ENCODE measurements around the gene KCNMA1.

The KCNMA1 gene

DNA sequence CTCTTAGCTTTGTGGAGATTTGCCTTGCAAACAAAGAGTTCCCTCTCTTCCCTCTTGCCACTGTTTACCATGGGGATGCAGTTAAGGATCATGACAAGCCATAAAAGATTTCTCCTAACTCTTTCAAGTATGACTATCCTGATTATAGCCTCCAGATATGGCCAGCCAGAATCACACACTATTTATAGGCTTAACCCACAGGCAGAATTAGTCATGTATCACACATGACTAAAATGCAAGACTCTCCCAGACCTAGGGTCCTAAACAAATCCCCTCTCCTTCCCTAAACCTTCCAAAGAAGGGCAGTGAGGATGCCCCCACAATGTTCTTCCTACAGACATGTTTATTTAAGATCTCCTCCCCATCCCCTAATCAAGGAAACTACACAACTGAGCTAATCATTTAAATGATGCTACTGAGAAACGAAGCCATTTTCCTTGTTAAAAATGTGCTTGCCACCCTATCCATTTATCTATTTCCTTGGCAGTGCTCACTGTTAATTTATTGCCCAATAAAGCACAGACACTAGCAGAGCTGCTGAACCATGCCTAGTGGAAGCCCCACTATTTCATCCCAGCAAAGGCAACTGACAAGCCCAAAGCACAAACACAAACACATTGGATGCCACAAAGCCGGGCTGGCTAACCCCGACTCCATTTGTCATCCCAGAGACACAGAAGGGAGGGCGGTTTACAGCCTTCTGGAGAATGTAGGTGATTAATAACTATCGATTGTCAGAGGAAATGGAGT, 363.4 kb downstream of the KCNMA1 start:
- no peak for DNase-seq (ENCODE audit: low read depth in 2 of 2)

DNA sequence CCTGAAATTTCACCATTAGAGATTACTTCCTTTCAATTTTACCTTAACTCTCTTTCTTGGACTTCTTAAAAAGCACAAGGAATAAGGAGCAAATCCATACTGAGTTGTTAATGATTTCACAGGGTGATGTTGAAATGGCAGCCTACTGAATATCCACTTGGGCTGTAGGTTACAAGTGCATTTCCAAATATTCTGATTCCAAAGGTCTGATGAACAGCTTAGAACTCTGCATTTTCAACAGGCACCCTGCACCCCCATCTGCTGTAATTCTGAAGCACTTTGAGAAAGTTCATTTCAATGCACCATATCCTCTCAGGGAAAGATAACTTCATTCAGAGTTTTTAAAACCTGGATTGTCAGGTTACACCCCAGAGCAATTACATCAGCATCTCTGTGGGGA, 368.4 kb downstream of the KCNMA1 start:
- no peak for DNase-seq (ENCODE audit: low read depth in 2 of 2)

DNA sequence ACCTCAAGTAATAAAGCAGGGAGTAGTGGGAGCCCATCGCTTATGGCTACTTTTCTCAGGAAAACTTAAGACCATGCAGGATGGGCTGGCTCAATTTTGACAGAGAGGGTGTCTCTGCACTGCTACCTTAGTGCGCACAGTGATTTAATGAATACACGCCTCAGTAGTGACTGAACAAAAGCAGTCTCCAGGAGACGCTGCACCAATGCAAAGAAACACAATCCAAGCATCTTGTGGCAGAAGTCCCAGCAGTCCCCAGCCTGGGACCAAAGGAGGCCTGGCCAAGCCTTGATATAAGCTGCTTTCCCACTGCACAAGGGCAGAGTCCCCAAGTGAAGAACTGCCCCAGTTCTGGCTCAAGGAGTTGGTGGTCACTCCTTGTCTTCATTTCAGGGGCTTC, 368.9 kb downstream of the KCNMA1 start:
- DNase-seq (ENCODE audit: low read depth in 2 of 2): no peak

DNA sequence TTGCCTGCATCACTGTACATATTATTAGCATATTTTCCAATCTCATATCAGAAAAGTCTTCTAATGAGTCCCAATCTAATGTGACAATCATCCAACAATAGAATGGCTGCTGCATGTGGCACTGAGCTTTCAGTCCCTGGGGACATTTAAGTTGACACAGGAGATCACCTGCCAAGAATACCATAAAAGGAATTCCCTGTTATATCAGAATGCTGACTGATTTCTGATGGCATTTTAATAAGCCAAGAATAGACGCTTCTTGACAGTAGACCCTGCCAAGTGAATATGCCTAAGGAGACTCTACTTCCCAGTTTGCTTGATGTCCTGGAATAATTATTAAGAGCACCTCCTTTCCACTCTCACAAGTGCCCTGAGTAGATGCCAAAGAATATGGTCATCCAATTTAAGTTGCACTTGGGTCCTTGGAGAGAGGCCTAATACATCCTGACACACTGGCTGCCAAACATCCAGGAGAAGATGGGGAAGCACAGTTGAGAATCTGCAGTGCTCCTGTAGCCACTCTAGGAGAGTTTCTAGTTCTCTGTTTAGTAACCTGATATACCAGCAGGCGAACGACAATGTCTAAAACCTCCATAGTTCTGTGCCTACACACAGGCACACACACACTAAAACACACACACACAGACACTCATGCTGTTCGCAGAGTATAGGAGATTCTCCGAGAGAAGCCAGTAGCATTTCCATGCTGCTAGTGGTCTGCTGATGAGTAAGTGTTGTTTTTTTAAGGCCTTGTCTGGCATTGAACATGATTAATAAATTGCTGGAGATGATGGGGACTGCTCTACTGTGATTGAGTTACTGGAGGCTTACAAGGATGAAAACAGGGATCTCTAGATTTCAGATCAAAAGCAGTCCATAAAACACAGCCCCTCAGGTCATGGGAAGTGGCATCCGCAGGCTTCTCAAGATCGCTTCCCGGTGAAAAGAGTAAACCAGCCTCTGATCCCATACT, 369.6 kb downstream of the KCNMA1 start:
- DNase-seq (ENCODE audit: low read depth in 2 of 2): no peak

DNA sequence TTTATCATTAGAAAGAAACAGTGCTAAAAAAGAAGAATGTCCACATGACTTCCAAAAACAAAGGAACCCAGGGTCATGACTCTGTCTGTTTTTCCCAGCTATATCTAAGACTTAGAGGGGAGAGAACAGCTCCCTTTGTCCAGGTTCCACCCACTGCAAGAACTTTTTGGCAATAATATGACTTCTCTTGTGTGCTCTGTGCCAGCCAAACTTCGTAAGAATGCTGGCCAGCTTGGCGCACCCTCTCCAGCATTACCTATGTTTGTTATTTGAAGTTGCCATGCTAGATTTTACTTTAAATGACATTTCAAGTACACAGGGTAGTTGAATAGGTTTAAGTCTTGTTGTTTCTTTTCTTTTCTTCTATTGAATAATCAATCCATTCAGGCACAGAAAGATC, 371.4 kb downstream of the KCNMA1 start:
- no peak for DNase-seq (ENCODE audit: low read depth in 2 of 2)

DNA sequence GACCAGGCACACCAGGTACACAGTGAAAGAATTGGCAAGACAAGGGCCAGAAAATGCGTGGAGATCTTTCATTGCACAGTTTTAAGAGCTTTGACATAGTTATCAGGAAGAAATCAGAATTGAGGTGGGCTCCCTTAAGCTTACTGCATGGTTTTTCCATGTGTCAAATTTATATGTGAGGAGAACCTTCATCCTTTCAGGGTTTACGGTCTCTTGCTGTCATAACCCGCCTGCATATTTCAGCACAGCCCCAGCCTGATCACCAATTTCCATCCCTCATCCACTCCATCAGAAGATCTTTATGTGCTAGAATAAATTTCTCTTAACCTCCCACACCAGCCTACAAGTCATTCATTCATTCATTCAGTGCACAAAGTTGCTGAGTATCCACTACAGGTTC, 373.1 kb downstream of the KCNMA1 start:
- DNase-seq (ENCODE audit: low read depth in 2 of 2): no peak

DNA sequence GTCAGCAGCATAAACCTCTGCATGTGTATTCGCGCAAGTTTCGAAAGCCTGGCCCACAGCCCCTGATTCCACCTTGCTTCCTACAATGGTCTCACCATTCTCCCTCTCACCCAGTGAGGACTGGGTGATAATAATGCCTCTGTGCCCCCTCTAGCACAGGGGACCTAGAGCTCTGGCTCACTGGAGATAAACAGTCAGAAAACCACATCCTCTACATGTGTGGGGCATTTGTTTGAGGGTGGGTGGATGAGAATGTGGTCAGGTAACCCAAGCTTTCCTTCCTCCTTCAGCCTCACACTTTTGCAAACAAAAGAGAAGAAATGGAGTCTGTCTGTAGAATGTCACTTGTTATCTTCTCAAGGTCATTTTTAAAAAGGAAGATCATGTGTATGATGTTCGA, 373.5 kb downstream of the KCNMA1 start:
- no peak for DNase-seq (ENCODE audit: low read depth in 2 of 2)

DNA sequence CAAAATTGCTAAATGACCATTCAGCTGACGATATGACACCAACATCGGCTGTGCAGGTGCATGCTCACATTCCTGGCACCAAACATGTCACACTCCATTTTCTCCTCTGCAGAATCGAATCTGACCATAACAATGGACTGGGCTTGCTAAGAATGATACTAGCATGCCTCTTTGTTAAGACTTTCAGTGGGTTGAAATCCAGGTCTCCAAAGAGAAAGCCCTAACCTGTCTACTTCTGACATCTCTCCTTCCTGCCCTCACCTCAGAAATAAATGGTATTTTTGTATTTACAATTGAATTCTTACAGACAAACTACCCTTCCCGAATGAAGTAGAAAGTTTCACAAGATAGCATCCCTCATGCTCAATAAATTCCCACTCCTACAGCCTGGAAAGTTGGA, 373.9 kb downstream of the KCNMA1 start:
- DNase-seq (ENCODE audit: low read depth in 2 of 2): no peak

DNA sequence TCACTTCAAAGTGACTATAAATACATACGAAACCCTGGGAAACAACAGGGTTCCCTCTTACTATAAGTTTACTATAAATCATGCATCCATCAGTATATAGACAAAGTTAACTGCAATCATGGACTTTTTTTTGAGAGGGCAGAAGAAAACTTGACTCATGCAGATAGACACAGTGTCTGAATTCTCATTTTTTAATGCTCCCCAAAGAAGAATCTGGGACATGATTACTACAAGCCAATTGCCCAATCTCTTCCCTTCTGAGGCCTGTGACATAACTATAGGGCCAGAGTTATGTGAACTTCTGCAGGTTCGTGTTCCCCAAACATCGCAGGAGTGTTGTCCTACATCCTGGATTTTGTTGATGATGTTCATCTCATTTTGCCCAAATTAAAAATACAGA, 376.5 kb downstream of the KCNMA1 start:
- DNase-seq (ENCODE audit: low read depth in 2 of 2): no peak

DNA sequence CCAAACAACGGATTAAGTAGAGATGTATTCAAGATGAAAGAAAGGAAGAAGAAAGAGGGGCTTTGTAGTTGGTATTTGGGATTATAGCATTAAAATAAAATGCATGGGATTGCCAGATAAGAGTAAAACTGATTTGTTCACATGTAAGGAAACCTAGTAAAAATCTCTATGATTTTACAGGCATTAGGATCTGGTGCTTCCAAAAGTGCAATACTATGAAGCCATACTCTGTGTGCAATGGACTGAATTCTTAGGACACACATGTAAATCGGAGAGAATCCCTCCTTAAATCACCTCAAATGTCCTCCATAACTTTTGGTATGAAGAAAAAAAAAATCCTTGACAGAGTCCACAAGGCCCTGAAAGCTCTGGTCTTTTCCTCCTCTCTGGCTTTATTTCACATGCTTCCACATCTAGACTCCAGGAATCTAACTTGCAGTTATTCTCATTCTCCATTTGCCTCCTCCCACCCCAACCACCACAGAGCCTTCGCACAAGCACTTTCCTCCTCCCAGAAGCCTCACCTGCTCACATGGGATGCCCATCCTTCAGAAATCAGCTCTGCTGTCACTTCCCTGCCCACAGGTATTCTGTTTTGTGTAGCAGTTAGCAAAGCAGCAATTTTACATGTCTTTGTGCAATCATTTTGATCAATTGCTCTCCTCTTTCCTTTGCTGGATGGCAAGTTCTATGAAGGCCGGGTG, 378.3 kb downstream of the KCNMA1 start:
- no peak for DNase-seq (ENCODE audit: low read depth in 2 of 2)

DNA sequence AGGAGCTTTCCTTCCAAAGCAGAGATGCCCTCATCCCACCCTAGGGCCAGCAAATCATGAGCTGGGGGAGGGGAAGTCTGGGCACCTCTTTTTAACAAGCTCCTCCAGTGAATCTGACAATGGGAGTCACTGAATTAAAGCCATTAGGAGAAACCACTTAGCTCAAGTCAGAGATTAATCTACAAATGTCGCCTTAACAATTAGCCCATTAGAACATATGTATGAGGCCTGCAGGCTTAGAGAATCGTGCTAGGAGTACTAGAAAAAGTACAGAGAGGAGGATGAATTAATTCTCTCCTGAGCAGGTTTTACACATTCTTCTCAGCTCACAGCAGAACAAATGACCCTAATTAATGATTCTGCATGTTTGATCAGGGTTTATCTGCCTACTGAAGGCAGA, 381.3 kb downstream of the KCNMA1 start:
- no peak for DNase-seq (ENCODE audit: low read depth in 2 of 2)

DNA sequence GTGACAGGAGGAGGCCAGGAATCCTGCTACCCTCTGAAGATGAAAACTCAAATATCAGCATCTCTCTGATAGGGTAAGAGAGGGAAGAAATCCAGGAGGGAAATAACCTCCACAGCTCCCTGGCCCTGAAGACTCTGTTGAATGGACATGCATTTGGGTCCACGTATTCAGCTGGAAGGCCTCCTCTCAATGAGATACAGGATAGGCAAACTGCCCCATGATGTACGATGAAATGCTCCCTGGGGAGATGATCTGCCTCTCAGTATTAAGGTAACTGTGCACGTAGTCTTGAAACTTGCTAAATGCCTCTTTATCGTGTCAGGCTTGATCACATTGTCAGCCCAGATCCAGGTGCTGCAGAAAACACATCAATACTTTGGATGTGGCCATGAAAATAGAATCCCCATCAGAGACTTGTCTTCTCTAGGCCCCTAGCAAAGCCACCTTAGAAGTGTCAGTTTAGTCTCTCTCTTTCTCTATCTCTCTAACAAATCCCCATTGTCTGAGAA, 384.0 kb downstream of the KCNMA1 start:
- DNase-seq (ENCODE audit: low read depth in 2 of 2): no peak

DNA sequence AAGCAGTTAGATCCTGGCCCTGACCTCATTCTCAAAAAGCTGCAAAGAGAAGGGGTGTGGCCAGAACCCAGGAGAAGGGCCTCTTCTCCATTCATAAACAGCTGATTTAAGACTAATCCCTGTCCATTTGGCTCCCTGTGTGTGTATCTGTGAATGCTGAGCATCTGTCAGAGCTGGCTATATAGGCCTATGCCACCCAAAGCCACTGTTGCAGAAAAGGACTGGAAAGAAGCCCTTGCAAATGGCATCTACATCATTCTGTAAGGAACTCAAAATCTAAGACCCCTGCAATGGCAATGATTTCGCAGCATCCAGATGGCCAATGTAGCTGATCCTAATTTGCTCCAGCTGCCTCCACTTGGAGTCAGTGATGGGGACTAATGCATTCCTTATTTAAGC, 384.5 kb downstream of the KCNMA1 start:
- DNase-seq (ENCODE audit: low read depth in 2 of 2): no peak

DNA sequence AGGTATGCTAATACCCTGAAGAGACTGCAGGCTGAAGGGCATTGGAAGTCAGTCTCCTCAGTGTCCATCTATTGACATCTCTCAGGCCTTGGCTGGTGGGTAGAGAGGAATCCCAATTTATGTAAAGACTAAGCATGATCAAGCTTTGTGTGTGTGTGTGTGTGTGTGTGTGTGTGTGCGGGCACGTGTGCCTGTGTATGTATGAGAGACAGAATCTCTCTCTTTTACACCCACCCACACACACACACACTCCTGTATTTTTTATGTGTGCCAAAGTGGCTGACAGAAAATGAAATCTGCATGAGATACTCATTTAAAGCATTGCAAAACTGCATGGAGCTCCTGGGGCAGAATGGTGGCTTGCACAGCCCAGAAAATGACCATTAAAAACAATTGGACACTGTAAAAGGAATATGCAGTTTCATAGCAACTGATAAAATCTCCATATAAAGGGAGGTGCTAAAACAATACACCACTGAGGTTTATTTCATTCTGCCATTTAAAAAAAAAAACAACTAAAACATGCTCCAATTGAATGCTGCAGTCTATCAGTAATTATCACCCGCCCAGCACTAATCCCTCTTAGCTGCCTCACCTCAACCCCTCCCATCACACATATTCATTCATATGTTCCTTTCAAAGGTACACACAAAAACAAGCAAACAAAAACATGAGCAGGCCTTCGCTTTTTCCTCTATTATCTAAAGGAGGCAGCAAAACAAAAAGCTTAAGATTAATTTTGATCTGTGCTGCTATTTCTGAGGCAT, 385.0 kb downstream of the KCNMA1 start:
- DNase-seq (ENCODE audit: low read depth in 2 of 2): no peak

DNA sequence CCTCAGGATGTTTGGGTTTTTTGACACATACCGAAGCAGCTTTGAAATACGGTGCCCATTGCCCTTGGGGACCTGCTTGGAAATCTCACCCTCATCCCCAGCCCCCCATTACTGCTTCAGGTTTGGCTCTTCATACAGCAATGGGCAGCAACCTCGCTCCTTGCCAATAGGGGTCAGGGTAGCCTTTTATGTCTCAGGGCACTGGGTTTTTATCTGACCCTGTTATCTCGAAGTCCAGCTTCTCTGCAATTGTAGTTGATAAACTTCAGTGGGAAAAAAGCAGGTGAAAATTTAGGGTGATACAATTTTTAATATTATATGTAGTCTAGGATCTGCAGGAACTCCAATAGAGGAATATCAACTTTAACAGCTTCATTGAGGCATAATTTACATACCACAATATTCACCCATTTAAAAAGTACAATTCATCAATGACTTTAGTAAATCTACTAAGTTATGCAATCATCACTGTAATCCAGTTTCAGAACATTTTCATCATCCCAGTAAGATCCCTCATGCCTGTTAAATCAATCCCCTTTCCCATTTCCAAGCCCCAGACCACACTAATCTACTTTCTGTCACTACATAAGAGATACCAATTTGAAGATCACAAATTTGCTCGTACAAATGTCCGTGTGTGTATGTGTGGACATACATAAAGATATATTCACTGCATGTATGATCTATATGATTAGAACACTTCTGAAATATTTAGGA, 386.2 kb downstream of the KCNMA1 start:
- no peak for DNase-seq (ENCODE audit: low read depth in 2 of 2)

DNA sequence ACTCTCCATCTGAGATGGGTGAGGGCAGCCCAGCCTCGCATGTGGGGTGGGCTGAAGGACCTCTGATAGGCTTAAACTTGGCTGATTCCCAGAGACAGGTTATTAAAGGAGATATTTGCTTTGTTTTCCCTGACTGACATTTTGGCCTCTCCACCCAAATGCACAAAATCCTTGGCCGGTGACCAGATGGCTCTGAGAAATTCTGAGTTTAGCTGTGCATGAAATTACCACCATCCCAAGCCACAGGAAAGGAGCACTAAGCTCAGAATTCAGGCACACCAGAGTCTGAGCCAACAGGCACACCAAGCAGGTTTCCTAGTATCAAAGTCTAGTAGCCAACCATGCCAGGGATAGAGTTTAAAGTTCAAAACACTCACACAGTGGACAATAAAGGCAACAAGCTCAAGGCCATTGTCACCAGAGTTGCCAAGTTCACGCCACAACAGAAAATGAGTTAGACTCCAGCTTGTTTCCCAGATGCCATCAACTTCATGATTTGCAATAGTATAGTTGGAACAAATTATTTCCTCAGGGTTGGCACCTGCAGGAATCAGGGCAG, 387.6 kb downstream of the KCNMA1 start:
- DNase-seq (ENCODE audit: low read depth in 2 of 2): no peak

DNA sequence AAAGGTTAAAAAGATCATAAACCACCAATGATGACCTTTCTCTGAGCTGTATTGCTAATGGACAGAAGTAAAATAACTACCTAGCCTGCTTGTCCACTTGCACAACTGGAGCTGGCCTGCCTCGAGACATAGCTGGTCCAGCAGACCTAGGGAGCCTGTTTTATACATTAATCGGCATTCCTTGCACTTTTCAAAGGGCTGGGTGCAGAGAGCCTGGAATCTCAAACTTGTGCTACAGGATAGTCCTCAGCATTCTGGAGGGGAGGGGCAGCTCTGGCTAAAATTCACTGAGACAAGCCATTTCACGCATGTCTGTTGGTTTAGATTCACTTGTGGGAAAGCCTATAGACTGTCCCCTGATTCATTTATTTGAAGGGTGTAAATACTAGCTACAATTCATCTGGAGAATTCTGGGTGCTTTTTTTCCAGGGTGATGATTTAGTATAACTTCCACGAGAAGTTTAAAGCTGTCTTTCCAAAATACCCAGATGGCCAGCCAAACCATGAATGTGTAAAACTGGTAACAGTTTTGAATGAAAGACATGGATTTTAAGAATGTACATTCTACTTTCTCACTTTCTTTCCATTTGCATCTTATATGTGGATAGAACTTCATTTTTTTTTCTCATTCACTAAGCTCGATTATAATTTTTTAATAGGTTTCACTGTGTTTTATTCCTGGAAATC, 389.4 kb downstream of the KCNMA1 start:
- no peak for DNase-seq (ENCODE audit: low read depth in 2 of 2)

DNA sequence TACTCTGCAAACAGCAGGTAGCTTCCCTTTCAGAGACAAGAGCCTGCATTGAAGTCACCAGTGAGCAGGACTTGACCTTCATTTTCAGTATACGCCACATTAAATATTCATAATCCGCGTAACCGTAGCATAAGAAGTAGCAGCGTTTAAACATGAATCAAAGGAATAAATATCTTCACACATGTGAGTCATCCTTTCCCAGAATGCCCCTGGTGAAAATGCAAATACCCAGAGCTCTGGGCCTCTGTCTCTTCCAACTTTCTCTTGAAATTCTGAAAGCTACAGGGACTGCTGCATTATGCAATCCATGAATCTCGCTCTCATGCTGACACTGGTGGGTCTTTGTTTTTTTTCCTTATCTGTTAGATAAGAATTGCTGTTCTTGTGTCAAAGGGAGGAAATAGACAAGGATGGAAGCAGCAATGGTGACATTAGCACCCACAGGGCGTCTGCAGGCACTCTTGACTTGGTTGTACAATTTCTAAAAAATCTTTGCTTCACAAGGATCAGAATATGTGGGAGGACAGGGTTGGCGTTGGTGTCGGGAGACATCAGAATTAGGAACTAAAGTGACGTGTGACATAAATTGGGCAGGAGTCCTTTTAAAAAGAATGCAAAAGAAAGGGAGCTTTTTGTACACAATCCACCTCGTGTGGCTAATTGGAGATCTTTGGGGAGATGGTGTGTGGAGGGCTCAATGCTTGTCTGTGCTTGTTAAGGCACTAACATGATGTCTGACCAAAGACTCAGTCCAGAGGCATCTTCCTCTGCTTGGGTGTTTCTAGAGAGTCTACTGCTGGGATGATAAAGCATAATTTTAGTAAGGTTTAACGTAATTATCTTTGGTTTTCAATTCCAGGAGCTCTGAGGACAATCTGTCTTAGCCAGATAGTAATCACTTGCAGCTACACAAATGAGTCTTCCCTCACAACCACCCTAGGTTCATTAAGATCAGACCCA, 390.3 kb downstream of the KCNMA1 start:
- no peak for DNase-seq (ENCODE audit: low read depth in 2 of 2)

DNA sequence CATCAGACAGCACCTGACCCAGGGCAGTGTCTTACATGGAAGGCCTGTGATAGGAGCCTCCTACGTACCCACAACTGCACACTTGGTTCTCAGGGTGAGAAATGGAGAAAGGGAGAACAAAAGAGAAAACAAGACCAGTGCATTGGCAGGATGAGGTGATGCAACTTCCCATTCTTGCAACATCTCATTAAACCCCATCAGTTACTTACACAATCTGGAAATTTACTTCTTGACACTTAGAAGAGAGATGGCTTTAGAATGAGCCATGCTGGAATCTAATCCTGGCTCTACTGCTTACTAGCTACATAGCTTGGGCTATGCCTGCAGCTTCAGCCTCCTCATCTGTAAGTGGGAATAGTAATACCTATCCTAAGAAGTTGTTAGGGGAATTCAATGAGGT, 391.7 kb downstream of the KCNMA1 start:
- DNase-seq (ENCODE audit: low read depth in 2 of 2): no peak

Data from stimulated activated CD4-positive, alpha-beta T cell treated with anti-CD3 and anti-CD28 coated beads, Interleukin-1b, Interleukin-23, amount 100 ng/mL, for 4 hours (primary cell).